Right lobe of liver (tissue), 6 donors: Measurements from ENCODE around the gene B3GALNT1. TPM values are rescaled to one million over a fixed set of nuclear protein-coding genes. Genes with fewer than 3 reads are reported as not detected.
"Not testable (repeated sequence)": the region's sequence is repeated elsewhere in the genome, so short reads cannot be mapped to it uniquely, and the experiment has no call there.

Experiments used
- ATAC-seq, 4 donors: fragments of 200-7000 bp; cut with Tn5 transposase; one replicate each; pipeline ENCODE4 v1.9.1; 2020; ENCODE audit warnings: mild to moderate bottlenecking in 4 of 4, moderate library complexity in 4 of 4
- DNase-seq, 3 donors: peaks; one replicate each; pipeline ENCODE4 v3.0.0-alpha.2; 2020
- H3K27ac ChIP-seq, 3 donors: fragments of 200-600 bp; one replicate each; pipeline ENCODE4 v1.8.0; 2022
- H3K27me3 ChIP-seq, 2 donors: fragments of 200-600 bp; one replicate each; pipeline ENCODE4 v1.8.0; 2022
- H3K36me3 ChIP-seq, 4 donors: fragments of 200-600 bp; sonication (generic) in 1 of 4; one replicate each; pipeline versions ENCODE4 v1.5.1 to v1.8.0; 2017 to 2022; ENCODE audit warnings: control low read depth in 1 of 4
- H3K4me1 ChIP-seq, 4 donors: fragments of 200-600 bp; sonication (generic) in 1 of 4; one replicate each; pipeline versions ENCODE4 v1.5.1 to v1.8.0; 2017 to 2022; ENCODE audit warnings: control low read depth in 1 of 4
- H3K4me3 ChIP-seq, 3 donors: fragments of 200-600 bp; one replicate each; pipeline ENCODE4 v1.8.0; 2022
- H3K9me3 ChIP-seq, 4 donors: fragments of 200-600 bp; sonication (generic) in 1 of 4; one replicate each; pipeline versions ENCODE4 v1.5.1 to v1.8.0; 2017 to 2022; ENCODE audit warnings: control low read depth in 1 of 4
- CTCF ChIP-seq, 4 donors: fragments of 200-600 bp in 3 of 4; fragments of 450-650 bp in 1 of 4; IDR thresholded peaks; one replicate each; pipeline versions ENCODE4 v1.5.1 to v1.8.0; 2016 to 2022; ENCODE audit warnings: antibody characterized with exemption in 4 of 4, mild to moderate bottlenecking in 2 of 4
- POLR2A ChIP-seq: fragments of 450-650 bp; IDR thresholded peaks from one replicate; pipeline ENCODE4 v1.6.1; 2017; ENCODE audit warnings: antibody characterized with exemption, mild to moderate bottlenecking
- WGBS: methylation state at CpG from one replicate; pipeline ENCODE4 v1.1.6; 2018; ENCODE audit warnings: low coverage, low lambda C conversion rate; ENCODE audit not compliant: insufficient coverage; ENCODE audit errors: missing lambda C conversion rate; 5-methylcytosine and 5-hydroxymethylcytosine counted together
- intact Hi-C, 2 donors: fragments of 100-400 bp; cut with DNase I; formaldehyde crosslinking; loops; one replicate each; pipeline versions ENCODE4 v1.11.2 to v1.14.1; 2022
- total RNA-seq, 6 experiments: library from RNA; depleted of rRNA in 2 of 6; stranded (reverse); fragments of >200 nt in 2 of 6; fragmentation: NEBNext Ultra II Directional in 3 of 6; extraction: Animal tissue kit (Norgen Biotek cat#: 25700) in 3 of 6; gene quantifications; one replicate each; pipeline versions ENCODE4 v1.1.0 to v1.2.4, GENCODE V29; 2016 to 2023
- donor health status: DM: no; HTN: yes; CAD: no.
- donor health status: DM: no; HTN: no; CAD: no.
- donor health status: DM: no; HTN: no; CAD: no.
- donor health status: DM: no; HTN: yes; CAD: no.
- donor health status: DM: no; HTN: yes; CAD: no.

B3GALNT1 gene
- total RNA-seq, 6 experiments from 2014 or later = 0.24 to 1.5 (median 0.70) TPM

DNA sequence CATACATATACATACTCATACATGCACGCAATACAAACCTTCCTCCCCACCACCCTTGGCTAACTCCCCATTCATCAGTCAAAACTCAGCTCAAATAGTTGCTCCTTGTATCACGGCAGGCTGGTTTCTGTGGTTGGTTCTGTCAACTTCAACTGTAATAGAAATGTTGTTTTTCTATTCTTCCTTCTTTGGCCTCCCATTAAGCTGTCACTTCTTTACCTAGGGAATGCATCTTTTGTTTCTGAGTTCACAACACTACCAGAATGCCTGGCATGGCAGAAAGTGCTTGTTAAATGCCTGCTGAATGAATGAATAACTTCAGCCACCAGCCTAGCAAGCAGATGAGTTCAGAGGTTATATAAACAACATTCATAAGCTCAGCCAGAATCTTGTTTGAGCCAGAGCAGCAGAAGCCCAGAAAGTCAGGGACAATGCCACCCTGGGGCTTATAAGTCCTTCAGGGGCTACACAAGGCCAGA is 63.1 kb downstream of the B3GALNT1 start:
- TF ChIP-seq CTCF (IDR thresholded peaks at IDR 0.05) = no peak
- TF ChIP-seq POLR2A = no peak
- Histone ChIP-seq H3K27ac (peak overlapping the region in 2 of 3 donors; percentile 23 to 76), H3K27me3 (no peaks in the 10 kb centered on the region), H3K4me1 (peaks cover 0 to 12% (median 0%) of the 10 kb centered on the region in 4 donors), H3K36me3 (no peaks in the 10 kb centered on the region), H3K4me3 (no peak overlapping the region), H3K9me3 (no peaks in the 10 kb centered on the region)
- 59% methylated on average over 2 of the region's 2 CpGs for WGBS
- DNase-seq = peak in 1 of 3 donors; percentile 60
- ATAC-seq = peak; percentile 100
- intact Hi-C loops = no loop called here

GRCh38 chr3:161038725-161039124 is 66.4 kb downstream of the B3GALNT1 start:
- intact Hi-C loops = no loop called here
- Histone ChIP-seq H3K27ac (no peak overlapping the region), H3K27me3 (no peaks in the 10 kb centered on the region), H3K4me3 (no peak overlapping the region), H3K36me3 (no peaks in the 10 kb centered on the region), H3K4me1 (peaks cover 0 to 12% (median 0%) of the 10 kb centered on the region in 4 donors), H3K9me3 (no peaks in the 10 kb centered on the region)
- ATAC-seq (no peak), DNase-seq (no peak)
- 46% methylated on average over 2 of the region's 3 CpGs for WGBS
- TF ChIP-seq CTCF (IDR thresholded peaks at IDR 0.05) (no peak), POLR2A (no peak)

GRCh38 chr3:161035711-161036110 is 69.4 kb downstream of the B3GALNT1 start:
- Histone ChIP-seq H3K4me3 (no peak overlapping the region), H3K27ac (no peak overlapping the region), H3K27me3 (no peaks in the 10 kb centered on the region), H3K36me3 (no peaks in the 10 kb centered on the region), H3K9me3 (no peaks in the 10 kb centered on the region), H3K4me1 (peaks cover 0 to 5% (median 0%) of the 10 kb centered on the region in 4 donors)
- DNase-seq (no peak), ATAC-seq (peak; percentile 39 to 65 (median 48))
- intact Hi-C loops = no loop called here
- TF ChIP-seq POLR2A (no peak), CTCF (IDR thresholded peaks at IDR 0.05) (no peak)
- WGBS = 43% methylated on average over 2 of the region's 2 CpGs

GRCh38 chr3:161034913-161035550 is 70.1 kb downstream of the B3GALNT1 start:
- intact Hi-C loops, DNase-seq, H3K9me3 ChIP-seq, H3K27me3 ChIP-seq, H3K4me3 ChIP-seq, H3K36me3 ChIP-seq, H3K27ac ChIP-seq, H3K4me1 ChIP-seq: not testable (repeated sequence)
- peak in 3 of 4 donors; percentile 18 to 34 (median 27) for ATAC-seq
- WGBS = 40% methylated on average over 5 of the region's 5 CpGs

Other genes starting within 250 kb of the B3GALNT1 start
- gene NMD3, start 116.0 kb upstream of the B3GALNT1 start, total RNA-seq = 10 to 100 TPM; 33.3 to 46.7 (median 42.2) TPM